GM19395 (cell line): Measurements from ENCODE around the gene SORBS2.
"Not testable (repeated sequence)": the region's sequence is repeated elsewhere in the genome, so short reads cannot be mapped to it uniquely, and the experiment has no call there.

Source experiments
- ATAC-seq: cut with Tn5 transposase; IDR thresholded peaks from one replicate; pipeline ENCODE4 v1.9.1; 2021; ENCODE audit warnings: mild to moderate bottlenecking, moderate library complexity; ENCODE audit not compliant: unreplicated experiment

Gene SORBS2

GRCh38 chr4:185567381-185568376 is 244.3 kb downstream of the SORBS2 start:
- no peak for ATAC-seq

- ATAC-seq: no peak
These were observed 245.0 kb downstream of the SORBS2 start for GRCh38 chr4:185566972-185567371.

GRCh38 chr4:185566425-185566824 is 245.6 kb downstream of the SORBS2 start:
- no peak for ATAC-seq

- no peak for ATAC-seq
These were observed 246.3 kb downstream of the SORBS2 start for GRCh38 chr4:185565696-185566095.

GRCh38 chr4:185564349-185564748 is 247.6 kb downstream of the SORBS2 start:
- ATAC-seq: no peak

GRCh38 chr4:185562531-185562930 is 249.5 kb downstream of the SORBS2 start:
- ATAC-seq: no peak

GRCh38 chr4:185560316-185560715 is 251.7 kb downstream of the SORBS2 start:
- no peak for ATAC-seq

GRCh38 chr4:185559915-185560281 is 252.1 kb downstream of the SORBS2 start:
- ATAC-seq: no peak

- ATAC-seq: not testable (repeated sequence)
These were observed 252.6 kb downstream of the SORBS2 start for GRCh38 chr4:185559251-185559914.

GRCh38 chr4:185554365-185555126 is 257.4 kb downstream of the SORBS2 start:
- ATAC-seq: no peak

- no peak for ATAC-seq
These were observed 259.7 kb downstream of the SORBS2 start for GRCh38 chr4:185552254-185552653.

GRCh38 chr4:185550933-185551332 is 261.1 kb downstream of the SORBS2 start:
- ATAC-seq: no peak

- ATAC-seq: no peak
These were observed 262.8 kb downstream of the SORBS2 start for GRCh38 chr4:185549095-185549639.

- ATAC-seq: no peak
These were observed 263.4 kb downstream of the SORBS2 start for GRCh38 chr4:185548587-185548986.

GRCh38 chr4:185546335-185546734 is 265.7 kb downstream of the SORBS2 start:
- no peak for ATAC-seq

GRCh38 chr4:185542626-185543315 is 269.2 kb downstream of the SORBS2 start:
- ATAC-seq: no peak

GRCh38 chr4:185541251-185541727 is 270.7 kb downstream of the SORBS2 start:
- ATAC-seq: no peak

- ATAC-seq: no peak
These were observed 271.4 kb downstream of the SORBS2 start for GRCh38 chr4:185540487-185541120.

GRCh38 chr4:185540040-185540439 is 272.0 kb downstream of the SORBS2 start:
- no peak for ATAC-seq

- ATAC-seq: no peak
These were observed 273.2 kb downstream of the SORBS2 start for GRCh38 chr4:185538806-185539205.
